GM21515 (cell line): ENCODE data around the gene KRTAP2-3.
"Not testable (repeated sequence)": the region's sequence is repeated elsewhere in the genome, so short reads cannot be mapped to it uniquely, and the experiment has no call there.

Experiments used
- ATAC-seq: cut with Tn5 transposase; IDR thresholded peaks from one replicate; pipeline ENCODE4 v1.9.1; 2021; ENCODE audit not compliant: unreplicated experiment

The KRTAP2-3 gene

GRCh38 chr17:41069031-41069430 is 9.1 kb upstream of the KRTAP2-3 start:
- no peak for ATAC-seq

GRCh38 chr17:41067281-41067680 is 7.4 kb upstream of the KRTAP2-3 start:
- no peak for ATAC-seq

- no peak for ATAC-seq
Observed at GRCh38 chr17:41065829-41066624, 6.1 kb upstream of the KRTAP2-3 start, which contains the start of gene KRTAP2-4. KRTAP2-4 (minus strand) TSS chr17:41065879; CDS start chr17:41065845, 34 bp downstream.

GRCh38 chr17:41065016-41065689 is 5.2 kb upstream of the KRTAP2-3 start:
- ATAC-seq: not testable (repeated sequence)

- ATAC-seq: no peak
Observed at GRCh38 chr17:41064301-41064700, 4.4 kb upstream of the KRTAP2-3 start.

- no peak for ATAC-seq
Observed at GRCh38 chr17:41063449-41063848, 3.5 kb upstream of the KRTAP2-3 start.

GRCh38 chr17:41061964-41062363 is 2.0 kb upstream of the KRTAP2-3 start:
- no peak for ATAC-seq

- ATAC-seq: not testable (repeated sequence)
Observed at GRCh38 chr17:41059276-41060051, 450 bp downstream of the KRTAP2-3 start.

GRCh38 chr17:41058741-41059140 is 1.2 kb downstream of the KRTAP2-3 start:
- ATAC-seq: no peak

GRCh38 chr17:41057547-41057946 is 2.4 kb downstream of the KRTAP2-3 start:
- ATAC-seq: no peak

GRCh38 chr17:41055130-41055529 is 4.8 kb downstream of the KRTAP2-3 start, which contains the start of gene KRTAP2-2:
KRTAP2-2 (minus strand) TSS chr17:41055230; CDS start chr17:41055211, 19 bp downstream.
- ATAC-seq: not testable (repeated sequence)

- not testable (repeated sequence) for ATAC-seq
Observed at GRCh38 chr17:41054556-41054955, 5.4 kb downstream of the KRTAP2-3 start.

GRCh38 chr17:41054025-41054424 is 5.9 kb downstream of the KRTAP2-3 start:
- no peak for ATAC-seq

- ATAC-seq: no peak
Observed at GRCh38 chr17:41052566-41052965, 7.3 kb downstream of the KRTAP2-3 start.

- ATAC-seq: no peak
Observed at GRCh38 chr17:41049110-41049509, 10.8 kb downstream of the KRTAP2-3 start.

- no peak for ATAC-seq
Observed at GRCh38 chr17:41048441-41048840, 11.5 kb downstream of the KRTAP2-3 start.

- ATAC-seq: not testable (repeated sequence)
Observed at GRCh38 chr17:41046735-41047465, 13.0 kb downstream of the KRTAP2-3 start, which contains the start of gene KRTAP2-1. KRTAP2-1 (minus strand) TSS chr17:41047316; CDS start chr17:41047267, 49 bp downstream.

GRCh38 chr17:41042953-41043352 is 17.0 kb downstream of the KRTAP2-3 start:
- no peak for ATAC-seq

GRCh38 chr17:41040783-41041571 is 18.9 kb downstream of the KRTAP2-3 start, which contains the start of gene KRTAP1-1:
KRTAP1-1 (minus strand) TSS chr17:41041450; CDS start chr17:41041397, 53 bp downstream.
- not testable (repeated sequence) for ATAC-seq
